Naive thymus-derived CD8-positive, alpha-beta T cell (primary cell): Measurements from ENCODE around the gene SOBP. TPM values are rescaled to one million over a fixed set of nuclear protein-coding genes. Genes with fewer than 3 reads are reported as not detected.
"Not testable (repeated sequence)": the region's sequence is repeated elsewhere in the genome, so short reads cannot be mapped to it uniquely, and the experiment has no call there.

Experiments used
- ATAC-seq, 2 donors: fragments of 150-1000 bp; cut with Tn5 transposase in 1 of 2; sonication (Bioruptor Pico), chemical (Tn5 transposase) in 1 of 2; 1 replicate in 1 of 2; 2 replicates in 1 of 2; pipeline ENCODE4 v1.10.0; 2021; ENCODE audit warnings: mild to moderate bottlenecking in 2 of 2, moderate library complexity in 2 of 2
- POLR2A ChIA-PET: fragments of 350-600 bp; sonication (Branson Sonifier 250); formaldehyde crosslinking; loops from one replicate; lab custom pipeline; 2021; ENCODE audit warnings: antibody characterized with exemption; lab: Charles Lee
- DNase-seq, 10 donors: peaks; one replicate each; pipeline versions ENCODE4 v3.0.0 to v3.0.0-alpha.2; 2020 to 2022
- H3K27ac Mint-ChIP-seq, 10 donors: one replicate each; pipeline ENCODE4 v1.8.0; 2020 to 2022; ENCODE audit warnings: mild to moderate bottlenecking in 10 of 10, mixed read lengths in 10 of 10, moderate library complexity in 4 of 10, inconsistent platforms in 1 of 10
- H3K27me3 Mint-ChIP-seq, 5 donors: one replicate each; pipeline ENCODE4 v1.8.0; 2021 to 2022; ENCODE audit warnings: mixed read lengths in 5 of 5
- H3K36me3 Mint-ChIP-seq, 3 donors: one replicate each; pipeline ENCODE4 v1.8.0; 2020 to 2022; ENCODE audit warnings: mixed read lengths in 3 of 3, mild to moderate bottlenecking in 2 of 3, inconsistent platforms in 1 of 3
- H3K4me1 Mint-ChIP-seq, 4 donors: one replicate each; pipeline ENCODE4 v1.8.0; 2021 to 2022; ENCODE audit warnings: mixed read lengths in 4 of 4
- H3K4me3 Mint-ChIP-seq, 10 donors: one replicate each; pipeline ENCODE4 v1.8.0; 2020 to 2022; ENCODE audit warnings: mild to moderate bottlenecking in 10 of 10, mixed read lengths in 10 of 10, moderate library complexity in 6 of 10, inconsistent platforms in 1 of 10
- H3K9me3 Mint-ChIP-seq, 9 donors: one replicate each; pipeline ENCODE4 v1.8.0; 2020 to 2022; ENCODE audit warnings: mixed read lengths in 9 of 9, mild to moderate bottlenecking in 3 of 9, inconsistent platforms in 1 of 9, moderate library complexity in 1 of 9
- polyA plus RNA-seq, 3 donors: library from polyadenylated mRNA; unstranded; fragments of 300-500 nt; fragmentation: Illumina TruSeq; gene quantifications; one replicate each; pipeline ENCODE4 v1.2.3, GENCODE V29; 2021
- total RNA-seq, 8 experiments: library from RNA in 2 of 8; stranded (reverse) in 2 of 8; gene quantifications; one replicate each; pipeline ENCODE4 v1.2.3 and lab custom pipeline; 2021 to 2026

The SOBP gene
- total and polyA plus RNA-seq, 5 experiments from 2014 or later, result 0.05 to 1.4 (median 0.39) TPM

DNA sequence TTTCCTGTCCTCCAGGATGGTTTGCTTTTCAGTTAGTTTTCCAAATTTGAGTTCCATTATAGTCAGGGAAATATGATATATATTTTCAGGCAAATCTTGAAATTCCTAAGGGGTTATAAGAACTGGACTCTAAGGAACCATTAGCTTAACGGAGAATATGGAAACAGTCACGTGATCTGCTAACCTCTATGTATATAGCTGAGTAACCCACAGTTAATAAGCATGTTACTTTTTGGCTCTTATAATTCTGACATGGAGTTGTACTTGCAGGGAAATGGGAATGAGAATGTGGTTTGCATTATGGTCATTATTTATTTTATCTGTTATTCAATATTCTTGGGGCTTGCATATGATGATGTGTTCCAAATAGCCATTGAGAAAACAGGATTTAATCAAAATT lies 23.3 kb downstream of the SOBP start:
- no peak overlapping the region for H3K27ac Mint-ChIP-seq
- POLR2A ChIA-PET, result no interaction called here
- DNase-seq, result no peak

GRCh38 chr6:107515955-107516354 lies 26.0 kb downstream of the SOBP start:
- peaks cover 5 to 37% (median 23%) of the 10 kb centered on the region in 9 donors for H3K9me3 Mint-ChIP-seq
- H3K36me3 Mint-ChIP-seq, result peaks cover 0 to 24% (median 24%) of the 10 kb centered on the region in 3 donors
- POLR2A ChIA-PET, result no interaction called here
- ATAC-seq (no peak), DNase-seq (no peak)
- peaks cover 0 to 8% (median 0%) of the 10 kb centered on the region in 5 donors for H3K27me3 Mint-ChIP-seq
- H3K27ac Mint-ChIP-seq, result no peak overlapping the region
- H3K4me1 Mint-ChIP-seq, result no peaks in the 10 kb centered on the region
- H3K4me3 Mint-ChIP-seq, result no peak overlapping the region

More for the DNA sequence above, 23.3 kb downstream of the SOBP start:
- Mint-ChIP-seq H3K36me3 (peaks cover 0 to 27% (median 24%) of the 10 kb centered on the region in 3 donors), H3K9me3 (peaks cover 5 to 37% (median 23%) of the 10 kb centered on the region in 9 donors), H3K27me3 (peaks cover 0 to 8% (median 0%) of the 10 kb centered on the region in 5 donors), H3K4me3 (no peak overlapping the region), H3K4me1 (no peaks in the 10 kb centered on the region)
- no peak for ATAC-seq

DNA sequence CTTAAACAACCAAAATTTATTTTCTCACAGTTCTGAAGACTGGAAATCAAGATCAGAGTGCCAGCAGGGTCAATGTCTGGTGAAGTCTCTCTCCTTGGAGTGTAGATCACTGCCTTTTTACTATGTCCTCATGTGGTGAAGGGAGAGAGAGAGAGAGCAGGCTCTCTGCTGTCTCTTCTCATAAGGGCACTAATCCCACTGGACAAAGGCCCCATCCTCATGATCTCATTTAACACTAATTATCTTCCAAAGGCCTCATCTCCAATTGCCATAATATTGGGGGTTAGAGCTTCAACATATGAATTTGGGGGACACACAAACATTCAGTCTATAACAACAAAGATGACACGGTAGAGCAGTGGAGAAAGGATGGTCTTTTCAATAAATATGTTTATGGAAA lies 27.4 kb downstream of the SOBP start:
- POLR2A ChIA-PET, result no interaction called here
- DNase-seq (no peak), ATAC-seq (no peak)
- Mint-ChIP-seq H3K27me3 (peaks cover 0 to 8% (median 3%) of the 10 kb centered on the region in 5 donors), H3K4me1 (no peaks in the 10 kb centered on the region), H3K9me3 (peaks cover 5 to 37% (median 23%) of the 10 kb centered on the region in 9 donors), H3K4me3 (no peak overlapping the region), H3K36me3 (peaks cover 0 to 24% (median 24%) of the 10 kb centered on the region in 3 donors), H3K27ac (no peak overlapping the region)

GRCh38 chr6:107519224-107519623 lies 29.3 kb downstream of the SOBP start:
- H3K4me1 Mint-ChIP-seq, DNase-seq, H3K27me3 Mint-ChIP-seq, POLR2A ChIA-PET, H3K27ac Mint-ChIP-seq, H3K4me3 Mint-ChIP-seq, ATAC-seq: not testable (repeated sequence)
- H3K9me3 Mint-ChIP-seq, result peaks cover 2 to 32% (median 23%) of the 10 kb centered on the region in 9 donors
- peaks cover 0 to 21% (median 20%) of the 10 kb centered on the region in 3 donors for H3K36me3 Mint-ChIP-seq

DNA sequence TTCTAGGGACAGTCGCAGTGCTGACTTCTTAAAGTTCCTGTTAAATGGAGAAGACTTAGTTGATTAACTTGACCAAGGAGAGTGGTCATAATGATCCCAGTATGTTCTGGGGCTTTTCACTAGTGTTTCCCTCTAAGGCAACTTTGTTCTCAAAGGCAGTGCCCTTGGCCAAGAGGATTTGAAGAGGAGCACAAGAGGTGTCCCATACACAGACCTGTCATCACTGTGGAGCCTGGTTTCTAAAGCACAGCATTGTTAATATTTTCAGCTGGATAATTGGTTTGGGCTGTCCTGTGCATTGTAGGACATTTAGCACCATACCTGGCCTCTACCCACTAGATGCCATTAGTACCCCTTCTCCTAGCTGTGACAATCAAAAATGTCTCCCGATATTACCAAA lies 30.8 kb downstream of the SOBP start:
- H3K27me3 Mint-ChIP-seq, H3K4me1 Mint-ChIP-seq, DNase-seq: not testable (repeated sequence)

DNA sequence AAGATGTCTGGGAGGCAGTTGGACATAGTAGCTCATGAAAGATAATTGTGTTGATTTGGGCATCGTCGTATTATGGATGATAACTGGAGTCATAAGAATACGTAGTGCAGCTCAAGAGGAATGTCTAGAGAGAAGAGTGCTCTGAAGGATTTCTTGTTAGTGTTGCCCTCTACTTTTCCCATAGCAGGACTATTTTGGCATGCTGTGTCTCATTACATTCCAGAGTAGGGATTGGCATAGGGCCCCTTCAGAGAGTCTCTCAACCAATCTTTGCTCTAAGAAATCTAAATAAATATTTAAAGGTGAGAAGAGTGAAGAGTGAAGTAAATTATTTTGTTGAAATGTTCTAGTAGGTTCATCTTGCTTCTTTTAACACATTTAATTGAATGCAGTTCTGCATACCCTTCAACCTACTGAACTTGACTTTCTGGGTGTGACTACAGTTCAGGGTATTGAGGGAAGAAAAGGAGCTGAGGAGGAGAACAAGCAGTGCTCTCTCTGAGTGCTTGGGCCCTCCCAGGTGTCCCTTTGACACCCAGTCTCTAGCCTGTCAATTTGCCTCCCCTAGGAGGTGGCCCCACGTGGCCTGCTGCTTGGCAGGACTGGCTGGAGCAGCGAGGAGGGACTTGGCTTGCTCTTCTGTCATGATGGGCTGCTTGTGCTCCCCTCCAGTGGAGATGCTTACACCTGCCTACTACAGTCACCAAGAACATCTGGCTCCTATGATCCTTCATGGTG lies 33.3 kb downstream of the SOBP start:
- DNase-seq, result no peak
- no peaks in the 10 kb centered on the region for H3K36me3 Mint-ChIP-seq
- H3K27ac Mint-ChIP-seq, result no peak overlapping the region
- peaks cover 0 to 8% (median 5%) of the 10 kb centered on the region in 5 donors for H3K27me3 Mint-ChIP-seq
- POLR2A ChIA-PET, result no interaction called here
- no peak for ATAC-seq
- H3K9me3 Mint-ChIP-seq, result no peaks in the 10 kb centered on the region
- H3K4me1 Mint-ChIP-seq, result no peaks in the 10 kb centered on the region
- H3K4me3 Mint-ChIP-seq, result no peak overlapping the region

More for the DNA sequence above, 30.8 kb downstream of the SOBP start:
- H3K4me3 Mint-ChIP-seq, ATAC-seq, POLR2A ChIA-PET, H3K27ac Mint-ChIP-seq: not testable (repeated sequence)
- H3K36me3 Mint-ChIP-seq, result peaks cover 0 to 12% (median 11%) of the 10 kb centered on the region in 3 donors
- peaks cover 2 to 19% (median 15%) of the 10 kb centered on the region in 9 donors for H3K9me3 Mint-ChIP-seq

DNA sequence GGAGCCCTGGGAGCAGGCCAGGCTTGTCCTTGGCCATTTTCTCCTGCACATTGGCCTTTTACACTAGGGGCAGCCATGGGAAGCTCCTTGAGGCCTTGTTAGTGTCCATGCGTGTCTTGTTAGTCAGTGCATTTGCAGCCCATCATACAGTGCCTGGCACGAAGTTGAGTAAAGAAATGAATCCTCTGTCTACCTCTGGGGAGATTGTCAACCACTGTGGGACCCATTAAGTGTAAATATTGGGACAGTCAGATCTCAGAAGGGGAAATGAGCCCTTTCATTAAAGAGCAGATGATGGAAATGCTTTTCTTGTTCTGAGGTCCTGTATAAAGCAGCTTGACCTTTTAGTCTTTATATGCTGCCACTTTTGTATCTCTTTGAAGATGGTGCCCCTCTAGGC lies 33.9 kb downstream of the SOBP start:
- no peak overlapping the region for H3K27ac Mint-ChIP-seq
- H3K4me1 Mint-ChIP-seq, result no peaks in the 10 kb centered on the region
- H3K36me3 Mint-ChIP-seq, result no peaks in the 10 kb centered on the region
- H3K4me3 Mint-ChIP-seq, result no peak overlapping the region
- DNase-seq (no peak), ATAC-seq (no peak)
- peaks cover 0 to 8% (median 5%) of the 10 kb centered on the region in 5 donors for H3K27me3 Mint-ChIP-seq
- no peaks in the 10 kb centered on the region for H3K9me3 Mint-ChIP-seq
- POLR2A ChIA-PET, result no interaction called here

DNA sequence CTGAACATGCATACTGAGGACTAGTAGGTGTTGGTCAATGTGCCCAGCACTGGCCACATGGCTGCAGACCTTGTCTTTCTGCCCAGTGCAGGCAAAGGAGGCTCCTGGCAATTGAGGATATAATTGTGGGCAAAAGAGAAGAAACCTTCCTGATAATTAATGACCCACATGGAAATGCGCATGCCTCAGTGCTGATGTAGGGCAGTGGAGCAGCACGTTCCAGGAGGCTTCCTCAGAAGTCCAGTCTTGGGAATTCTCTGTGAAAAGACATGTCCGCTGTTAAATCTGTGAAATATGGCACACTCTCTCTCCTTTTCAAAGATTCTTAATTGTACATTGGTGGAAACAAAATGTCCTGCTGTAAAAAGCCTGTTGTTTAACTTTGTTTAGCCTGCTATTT lies 34.7 kb downstream of the SOBP start:
- Mint-ChIP-seq H3K36me3 (no peaks in the 10 kb centered on the region), H3K4me1 (no peaks in the 10 kb centered on the region), H3K27me3 (peaks cover 0 to 8% (median 5%) of the 10 kb centered on the region in 5 donors), H3K4me3 (no peak overlapping the region), H3K27ac (no peak overlapping the region), H3K9me3 (no peaks in the 10 kb centered on the region)
- POLR2A ChIA-PET, result no interaction called here
- ATAC-seq (no peak), DNase-seq (no peak)

DNA sequence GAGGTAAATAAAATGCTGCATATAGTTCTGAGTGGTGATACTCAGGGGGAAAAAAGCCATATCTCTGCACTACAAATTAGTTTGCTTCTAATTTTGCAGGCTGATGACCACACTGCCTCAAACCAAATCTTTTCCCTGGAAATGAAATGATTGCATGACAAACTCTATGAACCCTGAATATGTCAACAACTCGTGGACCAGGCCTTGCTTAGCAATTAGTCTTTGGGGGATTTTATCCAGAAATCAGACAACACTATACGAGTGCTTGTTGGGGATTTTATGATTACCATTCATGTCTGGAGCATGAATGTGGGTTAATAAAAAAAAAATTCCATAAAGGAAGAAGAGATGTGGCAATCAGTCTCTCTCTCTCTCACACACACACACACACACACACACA lies 42.0 kb downstream of the SOBP start:
- no peak for DNase-seq
- Mint-ChIP-seq H3K27ac (no peak overlapping the region), H3K4me1 (no peaks in the 10 kb centered on the region), H3K27me3 (no peaks in the 10 kb centered on the region), H3K36me3 (no peaks in the 10 kb centered on the region), H3K9me3 (no peaks in the 10 kb centered on the region), H3K4me3 (no peak overlapping the region)
- POLR2A ChIA-PET, result no interaction called here
- no peak for ATAC-seq

GRCh38 chr6:107532706-107533105 lies 42.8 kb downstream of the SOBP start:
- ATAC-seq, result no peak
- Mint-ChIP-seq H3K9me3 (no peaks in the 10 kb centered on the region), H3K27ac (no peak overlapping the region)

GRCh38 chr6:107533415-107534059 lies 43.6 kb downstream of the SOBP start:
- H3K4me3 Mint-ChIP-seq, result no peak overlapping the region
- H3K36me3 Mint-ChIP-seq, result no peaks in the 10 kb centered on the region
- H3K27ac Mint-ChIP-seq, result no peak overlapping the region
- POLR2A ChIA-PET, result no interaction called here
- peaks cover 0 to 3% (median 0%) of the 10 kb centered on the region in 5 donors for H3K27me3 Mint-ChIP-seq
- H3K4me1 Mint-ChIP-seq, result no peaks in the 10 kb centered on the region
- ATAC-seq (no peak), DNase-seq (no peak)
- H3K9me3 Mint-ChIP-seq, result no peaks in the 10 kb centered on the region

More at GRCh38 chr6:107532706-107533105, 42.8 kb downstream of the SOBP start:
- H3K4me3 Mint-ChIP-seq, result no peak overlapping the region
- POLR2A ChIA-PET, result no interaction called here
- H3K36me3 Mint-ChIP-seq, result no peaks in the 10 kb centered on the region
- no peak for DNase-seq
- H3K4me1 Mint-ChIP-seq, result no peaks in the 10 kb centered on the region
- H3K27me3 Mint-ChIP-seq, result peaks cover 0 to 3% (median 0%) of the 10 kb centered on the region in 5 donors

DNA sequence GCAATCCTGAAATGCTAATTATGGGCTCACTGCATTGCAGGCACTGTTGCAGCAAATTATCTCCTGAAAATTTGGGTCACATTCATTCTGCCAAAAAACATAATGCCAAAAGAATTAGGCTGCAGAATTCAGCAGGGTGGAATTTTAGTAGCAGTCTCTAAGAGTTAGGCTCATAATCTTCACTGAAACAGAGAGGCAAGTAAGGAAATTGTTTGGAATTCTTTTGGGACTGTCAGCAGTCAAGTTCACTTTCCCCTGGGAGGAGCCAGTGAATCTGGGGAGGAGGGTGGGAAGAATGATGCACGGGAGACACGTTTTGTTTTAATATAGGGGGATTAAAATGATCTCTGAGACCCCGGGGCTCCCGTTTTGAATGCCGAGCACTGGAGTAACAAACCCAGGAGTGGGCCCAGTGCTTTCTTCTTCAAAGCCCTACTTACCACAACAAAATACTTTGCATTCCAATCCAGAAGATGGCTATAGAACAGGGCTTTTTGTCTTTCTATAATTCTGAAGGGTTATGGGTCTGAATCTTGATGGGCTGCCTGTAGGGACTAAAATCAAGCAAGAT lies 44.7 kb downstream of the SOBP start:
- H3K36me3 Mint-ChIP-seq, result no peaks in the 10 kb centered on the region
- POLR2A ChIA-PET, result no interaction called here
- peaks cover 0 to 6% (median 4%) of the 10 kb centered on the region in 5 donors for H3K27me3 Mint-ChIP-seq
- no peaks in the 10 kb centered on the region for H3K4me1 Mint-ChIP-seq
- DNase-seq, result no peak
- no peak overlapping the region for H3K27ac Mint-ChIP-seq
- no peak for ATAC-seq
- H3K9me3 Mint-ChIP-seq, result no peaks in the 10 kb centered on the region
- no peak overlapping the region for H3K4me3 Mint-ChIP-seq

- no peaks in the 10 kb centered on the region for H3K9me3 Mint-ChIP-seq
- no peak for DNase-seq
- no peaks in the 10 kb centered on the region for H3K36me3 Mint-ChIP-seq
- POLR2A ChIA-PET, result no interaction called here
- H3K27me3 Mint-ChIP-seq, result peaks cover 0 to 6% (median 5%) of the 10 kb centered on the region in 5 donors
- no peak overlapping the region for H3K4me3 Mint-ChIP-seq
- no peak overlapping the region for H3K27ac Mint-ChIP-seq
- no peaks in the 10 kb centered on the region for H3K4me1 Mint-ChIP-seq
- no peak for ATAC-seq
Measured at GRCh38 chr6:107535626-107536025, 45.7 kb downstream of the SOBP start.
